CD4-positive, alpha-beta T cell treated with Interleukin-6 for 4 hours (primary cell): ENCODE measurements around the gene NOTCH2.

ENCODE experiments used
- DNase-seq: peaks from one replicate; pipeline ENCODE4 v3.0.0-alpha.2; 2020; ENCODE audit warnings: mixed read lengths

NOTCH2 gene

GRCh38 chr1:119902775-119903442, 166.6 kb downstream of the NOTCH2 start:
- no peak for DNase-seq

- DNase-seq = no peak
Measured at GRCh38 chr1:119898981-119899720, 170.3 kb downstream of the NOTCH2 start.

DNA sequence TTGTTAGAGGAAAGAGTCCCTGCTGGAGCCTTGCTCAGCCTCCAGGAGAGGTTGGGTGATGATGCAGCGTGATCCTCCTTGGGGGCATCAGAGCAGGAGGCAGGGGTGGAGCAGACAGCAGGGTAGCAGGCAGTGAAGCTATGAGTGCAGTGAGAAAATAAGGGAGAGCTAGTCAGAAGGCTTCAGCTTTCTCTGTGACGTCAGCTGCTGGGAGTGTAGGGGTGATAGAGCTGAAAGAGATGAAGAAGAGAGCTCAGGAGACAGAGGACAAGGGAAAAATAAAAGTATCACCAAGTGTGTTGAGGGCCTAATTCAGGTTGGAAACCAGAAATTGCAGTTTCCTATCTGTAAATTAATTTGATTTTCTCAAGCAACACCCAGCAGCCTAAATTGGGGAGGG, 170.9 kb downstream of the NOTCH2 start:
- DNase-seq = no peak

GRCh38 chr1:119896303-119896702, 173.2 kb downstream of the NOTCH2 start, which contains the start of gene ADAM30:
Gene ADAM30, minus strand, starts transcription at chr1:119896515. Its CDS starts 179 bp downstream, at chr1:119896336.
- no peak for DNase-seq

- DNase-seq = no peak
Measured at GRCh38 chr1:119895102-119895501, 174.4 kb downstream of the NOTCH2 start.

- no peak for DNase-seq
Measured at GRCh38 chr1:119893827-119894700, 175.4 kb downstream of the NOTCH2 start.

GRCh38 chr1:119893238-119893791, 176.1 kb downstream of the NOTCH2 start:
- DNase-seq = no peak

GRCh38 chr1:119891386-119891785, 178.1 kb downstream of the NOTCH2 start:
- no peak for DNase-seq

GRCh38 chr1:119888476-119888875, 181.0 kb downstream of the NOTCH2 start:
- no peak for DNase-seq

- DNase-seq = no peak
Measured at GRCh38 chr1:119887427-119887826, 182.0 kb downstream of the NOTCH2 start.

DNA sequence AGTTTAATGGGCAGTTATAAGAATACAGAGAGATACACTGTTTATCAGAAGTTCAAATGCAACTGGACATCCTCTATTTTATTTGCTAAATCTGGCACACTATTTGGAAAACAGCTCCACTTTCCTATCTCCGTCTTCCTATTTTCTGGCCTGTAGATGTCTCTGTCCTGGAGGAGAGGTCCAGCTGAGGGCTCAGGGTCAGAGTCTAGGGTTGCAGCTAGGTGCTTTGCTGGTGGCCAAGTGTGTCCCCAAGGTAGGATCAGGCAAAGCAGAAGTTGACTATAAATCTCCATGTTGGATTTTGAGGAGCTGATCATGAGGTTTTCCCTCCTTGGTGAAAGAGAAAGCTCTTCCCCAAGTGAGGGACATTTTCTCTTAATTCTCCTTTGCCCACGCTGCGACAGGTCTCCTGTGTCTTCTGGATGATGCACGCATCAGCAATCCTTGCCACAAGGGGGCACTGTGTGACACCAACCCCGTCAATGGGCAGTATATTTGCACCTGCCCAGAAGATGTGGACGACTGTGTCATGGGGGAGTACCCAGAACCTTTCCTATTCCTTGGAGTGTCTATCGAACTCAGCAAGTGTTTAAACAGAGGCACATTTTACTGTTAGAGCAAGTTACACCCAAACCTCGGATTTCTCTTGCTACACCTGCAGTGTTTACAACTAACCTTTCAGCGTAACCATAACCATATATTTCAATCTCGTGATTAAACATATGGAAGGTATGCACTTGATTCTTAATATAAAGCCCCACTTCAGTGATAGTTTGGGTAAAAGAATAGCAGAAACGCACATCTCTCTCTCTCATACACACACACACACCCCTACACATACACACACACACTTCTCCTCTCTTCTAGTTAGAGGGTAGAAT, 183.3 kb downstream of the NOTCH2 start:
- peak; percentile 64 for DNase-seq

- DNase-seq = no peak
Measured at GRCh38 chr1:119884711-119885110, 184.8 kb downstream of the NOTCH2 start.

DNA sequence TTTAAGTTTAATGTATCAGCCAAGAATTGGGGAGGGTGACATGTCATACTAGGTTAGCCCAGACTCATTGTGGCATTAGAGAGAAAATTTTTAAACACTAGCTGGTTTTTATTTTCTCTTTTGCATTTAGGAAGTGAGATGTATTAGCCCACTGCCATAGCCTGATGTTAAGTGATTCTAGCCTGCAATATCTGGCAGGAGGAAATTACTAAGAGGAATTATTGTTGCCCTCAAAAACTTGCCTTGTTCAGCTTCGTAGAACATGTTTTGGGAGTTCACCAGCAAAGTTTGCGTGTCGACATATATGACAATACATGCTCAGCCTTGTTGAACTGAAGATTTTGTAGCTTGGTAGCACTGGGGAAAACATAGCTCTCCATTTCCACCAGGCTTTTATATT, 185.6 kb downstream of the NOTCH2 start:
- DNase-seq = no peak

- no peak for DNase-seq
Measured at GRCh38 chr1:119882132-119883049, 187.1 kb downstream of the NOTCH2 start.

DNA sequence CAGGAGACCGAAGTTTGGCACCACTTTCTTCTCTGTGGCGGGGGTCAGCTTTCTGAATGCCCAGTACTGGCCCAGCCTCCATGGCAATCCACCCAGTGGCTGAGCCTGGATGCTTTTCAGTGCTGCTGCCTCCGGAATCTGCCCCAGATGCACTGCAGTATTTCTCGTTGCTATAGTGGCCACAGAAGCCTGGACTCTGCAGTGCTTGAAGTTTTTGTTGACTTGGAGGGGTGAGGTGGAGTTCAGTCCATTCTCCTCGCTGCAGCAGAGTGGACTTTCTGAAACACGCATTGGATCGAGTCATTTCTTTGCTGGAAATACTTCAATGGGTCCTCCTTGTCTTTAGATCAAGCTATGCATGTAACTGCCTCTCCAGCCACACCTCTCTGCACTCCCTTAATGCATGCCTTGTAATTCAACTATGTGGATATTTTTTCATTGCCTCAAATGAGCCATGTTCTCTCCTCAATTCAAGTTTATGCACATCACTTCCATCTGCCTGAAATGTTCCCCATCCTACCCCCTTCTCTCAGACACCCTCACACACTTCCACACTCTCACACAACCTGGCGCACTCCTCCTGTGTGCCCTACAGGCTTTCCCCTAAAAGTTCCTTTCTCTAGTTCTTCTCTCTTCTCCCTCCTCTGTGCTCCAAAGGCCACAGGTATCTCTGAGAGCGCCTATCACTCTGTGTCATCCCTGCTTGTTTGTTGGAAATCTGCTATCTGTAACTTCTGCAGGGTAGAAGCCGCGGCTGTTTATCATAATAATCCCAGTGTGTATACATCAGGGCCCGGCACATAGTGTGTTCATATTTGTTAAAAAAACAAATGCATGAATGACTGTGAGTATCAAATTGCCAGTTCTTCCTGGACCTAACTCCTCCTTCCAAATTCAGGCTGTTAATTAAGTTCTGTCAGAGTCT, 189.7 kb downstream of the NOTCH2 start:
- no peak for DNase-seq

- DNase-seq = no peak
Measured at GRCh38 chr1:119878171-119878570, 191.3 kb downstream of the NOTCH2 start.

- no peak for DNase-seq
Measured at GRCh38 chr1:119874186-119874585, 195.3 kb downstream of the NOTCH2 start.

DNA sequence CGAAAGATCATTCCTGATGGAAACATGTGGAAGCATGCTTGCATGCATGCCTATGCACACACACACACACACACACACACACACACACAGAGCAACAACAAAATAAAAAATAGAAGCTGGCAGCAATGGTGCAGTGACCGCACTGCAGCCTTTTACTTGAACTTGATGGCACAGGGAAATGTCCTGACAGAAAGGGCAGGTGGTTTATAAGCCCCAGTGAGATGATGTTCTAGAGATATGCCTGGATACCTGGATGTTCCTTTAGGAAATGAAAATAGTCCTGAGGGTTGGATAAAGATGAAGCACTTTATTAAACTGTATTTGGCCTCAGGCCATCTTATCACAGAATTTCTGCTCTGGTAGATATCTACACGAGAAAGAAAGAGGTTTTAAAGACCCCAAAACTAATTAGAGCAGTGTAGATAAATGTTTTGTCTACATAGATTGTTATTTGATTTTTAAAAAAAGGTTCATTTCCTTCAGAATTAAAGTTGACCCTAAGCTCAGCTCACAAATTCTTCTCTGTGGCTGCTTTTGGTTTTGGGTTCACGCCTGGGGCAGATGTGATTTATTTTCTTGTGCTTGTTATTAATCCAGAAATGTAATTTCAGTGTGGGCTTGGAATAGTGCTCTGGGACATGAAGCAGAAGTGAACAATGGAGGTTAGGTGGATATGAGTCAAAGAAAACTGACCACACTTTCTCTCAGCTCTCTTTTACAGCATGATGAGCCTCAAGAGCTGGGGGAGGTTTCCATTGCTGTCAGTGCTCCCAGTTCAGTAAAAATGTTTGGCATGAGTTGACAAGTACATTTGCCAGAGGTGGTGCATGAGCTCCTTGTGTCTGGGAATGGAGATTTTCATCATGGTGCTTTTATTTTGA, 196.1 kb downstream of the NOTCH2 start:
- no peak for DNase-seq

GRCh38 chr1:119871881-119872280, 197.6 kb downstream of the NOTCH2 start:
- no peak for DNase-seq
